Thymus (tissue), 11 donors: ENCODE measurements around the gene GNL3. TPM values are rescaled to one million over a fixed set of nuclear protein-coding genes. Genes with fewer than 3 reads are reported as not detected.
"Not testable (repeated sequence)": the region's sequence is repeated elsewhere in the genome, so short reads cannot be mapped to it uniquely, and the experiment has no call there.

Experiments
- DNase-seq, 9 donors: peaks; one replicate each; pipeline ENCODE4 v3.0.0-alpha.2; 2013; ENCODE audit warnings: low spot score in 9 of 9, low read depth in 6 of 9, missing footprints in 1 of 9
- H3K27ac ChIP-seq, 2 donors: one replicate each; pipeline ENCODE4 v1.5.1; 2013; ENCODE audit warnings: control low read depth in 1 of 2, low read depth in 1 of 2, low read length in 1 of 2, mild to moderate bottlenecking in 1 of 2, moderate library complexity in 1 of 2
- H3K27me3 ChIP-seq, 2 donors: one replicate each; pipeline ENCODE4 v1.5.1; 2013; ENCODE audit warnings: low read length in 1 of 2; ENCODE audit not compliant: control insufficient read depth in 2 of 2, insufficient read depth in 1 of 2
- H3K36me3 ChIP-seq, 2 donors: one replicate each; pipeline ENCODE4 v1.5.1; 2013; ENCODE audit warnings: low read length in 1 of 2, mild to moderate bottlenecking in 1 of 2, moderate library complexity in 1 of 2; ENCODE audit not compliant: control insufficient read depth in 2 of 2, insufficient read depth in 2 of 2
- H3K4me1 ChIP-seq, 2 donors: one replicate each; pipeline ENCODE4 v1.5.1; 2013; ENCODE audit warnings: low read length in 2 of 2; ENCODE audit not compliant: control insufficient read depth in 2 of 2, insufficient read depth in 2 of 2
- H3K4me3 ChIP-seq, 2 donors: one replicate each; pipeline ENCODE4 v1.5.1; 2013; ENCODE audit warnings: low read length in 2 of 2, control low read depth in 1 of 2, mild to moderate bottlenecking in 1 of 2
- H3K9me3 ChIP-seq, 2 donors: one replicate each; pipeline ENCODE4 v1.5.1; 2013; ENCODE audit warnings: low read length in 1 of 2, mild to moderate bottlenecking in 1 of 2; ENCODE audit not compliant: control insufficient read depth in 2 of 2, insufficient read depth in 1 of 2
- WGBS: extraction: QIAGEN DNeasy Blood & Tissue Kit; methylation state at CpG from one replicate; pipeline ENCODE4 v1.1.7; 2013; 5-methylcytosine and 5-hydroxymethylcytosine counted together
- polyA plus RNA-seq: library from polyadenylated mRNA; stranded (reverse); fragments of 200-250 nt; gene quantifications from one replicate; pipeline ENCODE4 v1.2.3, GENCODE V29; 2013
- total RNA-seq: library from RNA; stranded (reverse); fragments of 120-200 nt; gene quantifications from one replicate; pipeline ENCODE4 v1.2.4, GENCODE V29; 2013
- donor health status: healthy.

GNL3 gene
- total and polyA plus RNA-seq, 2 donors = 67.4 to 84.2 TPM

- no peak for DNase-seq
- Histone ChIP-seq H3K4me1 (peaks cover 24 to 25% of the 10 kb centered on the region in 2 donors), H3K27me3 (no peaks in the 10 kb centered on the region), H3K36me3 (peaks cover 2 to 5% of the 10 kb centered on the region in 2 donors), H3K27ac (no peak overlapping the region), H3K4me3 (no peak overlapping the region), H3K9me3 (peaks cover 0 to 8% of the 10 kb centered on the region in 2 donors)
- 98% methylated on average over 5 of the region's 5 CpGs for WGBS
These were observed 38.1 kb downstream of the GNL3 start for GRCh38 chr3:52723935-52724334.

GRCh38 chr3:52724511-52724910, 38.7 kb downstream of the GNL3 start:
- H3K27me3 ChIP-seq = no peaks in the 10 kb centered on the region
- no peak overlapping the region for H3K4me3 ChIP-seq
- peaks cover 0 to 10% of the 10 kb centered on the region in 2 donors for H3K9me3 ChIP-seq
- DNase-seq = no peak
- 98% methylated on average over 1 of the region's 1 CpG for whole genome bisulfite sequencing
- H3K36me3 ChIP-seq = peaks cover 0 to 2% of the 10 kb centered on the region in 2 donors
- H3K27ac ChIP-seq = no peak overlapping the region
- H3K4me1 ChIP-seq = peaks cover 24 to 25% of the 10 kb centered on the region in 2 donors

- not testable (repeated sequence) for DNase-seq, H3K27me3 ChIP-seq, H3K4me3 ChIP-seq, H3K27ac ChIP-seq, H3K4me1 ChIP-seq
- 93% methylated on average over 3 of the region's 3 CpGs for WGBS
- peaks cover 0 to 14% of the 10 kb centered on the region in 2 donors for H3K9me3 ChIP-seq
- peaks cover 9 to 17% of the 10 kb centered on the region in 2 donors for H3K36me3 ChIP-seq
These were observed 42.9 kb downstream of the GNL3 start for GRCh38 chr3:52728753-52729152.

GRCh38 chr3:52730681-52731080, 44.8 kb downstream of the GNL3 start:
- DNase-seq = no peak
- Histone ChIP-seq H3K27me3 (no peaks in the 10 kb centered on the region), H3K4me1 (no peaks in the 10 kb centered on the region), H3K9me3 (peaks cover 0 to 14% of the 10 kb centered on the region in 2 donors), H3K4me3 (no peak overlapping the region), H3K27ac (no peak overlapping the region), H3K36me3 (peaks cover 9 to 24% of the 10 kb centered on the region in 2 donors)

- Histone ChIP-seq H3K9me3 (peaks cover 0 to 14% of the 10 kb centered on the region in 2 donors), H3K27ac (no peak overlapping the region), H3K36me3 (peaks cover 9 to 30% of the 10 kb centered on the region in 2 donors), H3K27me3 (no peaks in the 10 kb centered on the region), H3K4me1 (no peaks in the 10 kb centered on the region), H3K4me3 (no peak overlapping the region)
- WGBS = 98% methylated on average over 14 of the region's 14 CpGs
- no peak for DNase-seq
These were observed 45.8 kb downstream of the GNL3 start for GRCh38 chr3:52731590-52731989.

- peaks cover 17 to 39% of the 10 kb centered on the region in 2 donors for H3K36me3 ChIP-seq
- 98% methylated on average over 10 of the region's 10 CpGs for WGBS
- peaks cover 0 to 9% of the 10 kb centered on the region in 2 donors for H3K9me3 ChIP-seq
These were observed 47.5 kb downstream of the GNL3 start for GRCh38 chr3:52733256-52733891.

DNA sequence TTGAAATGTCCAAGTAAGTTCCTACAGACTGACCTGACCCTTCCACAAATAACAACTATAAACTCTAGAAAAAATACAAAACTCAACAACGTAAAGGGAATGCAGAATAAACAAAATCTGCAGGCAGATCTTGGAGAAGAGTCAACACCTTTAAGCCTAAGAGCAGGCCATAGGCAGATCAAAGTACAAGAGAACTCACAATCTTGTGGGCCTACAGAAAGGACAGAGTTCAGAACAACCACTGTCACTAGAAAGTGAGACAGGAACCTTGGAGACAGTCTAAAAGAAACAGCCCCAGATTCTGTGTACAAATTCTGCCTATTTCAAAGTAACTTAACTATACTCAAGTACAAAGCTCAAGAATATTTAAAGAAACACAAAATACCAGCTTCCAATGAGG, 53.9 kb downstream of the GNL3 start:
- Histone ChIP-seq H3K9me3 (no peaks in the 10 kb centered on the region), H3K4me3 (no peak overlapping the region), H3K27me3 (no peaks in the 10 kb centered on the region), H3K27ac (no peak overlapping the region), H3K4me1 (no peaks in the 10 kb centered on the region), H3K36me3 (peaks cover 19 to 54% of the 10 kb centered on the region in 2 donors)
- 98% methylated on average over 1 of the region's 1 CpG for WGBS
- DNase-seq = no peak

More at GRCh38 chr3:52733256-52733891, 47.5 kb downstream of the GNL3 start:
- Histone ChIP-seq H3K4me3 (no peak overlapping the region), H3K27me3 (no peaks in the 10 kb centered on the region), H3K27ac (no peak overlapping the region), H3K4me1 (no peaks in the 10 kb centered on the region)
- no peak for DNase-seq

- Histone ChIP-seq H3K9me3 (no peaks in the 10 kb centered on the region), H3K27ac (peak overlapping the region in 1 of 2 donors; percentile 20), H3K27me3 (no peaks in the 10 kb centered on the region), H3K4me1 (no peaks in the 10 kb centered on the region), H3K4me3 (no peak overlapping the region), H3K36me3 (peaks cover 24 to 66% of the 10 kb centered on the region in 2 donors)
- 96% methylated on average over 3 of the region's 3 CpGs for WGBS
- DNase-seq = peak in 7 of 9 donors; percentile 7 to 59 (median 36)
These were observed 56.7 kb downstream of the GNL3 start for GRCh38 chr3:52742418-52743041.

- Histone ChIP-seq H3K4me1 (no peaks in the 10 kb centered on the region), H3K36me3 (peaks cover 22 to 64% of the 10 kb centered on the region in 2 donors), H3K4me3 (no peak overlapping the region), H3K27ac (peak overlapping the region in 1 of 2 donors; percentile 8), H3K9me3 (no peaks in the 10 kb centered on the region), H3K27me3 (no peaks in the 10 kb centered on the region)
- no peak for DNase-seq
- WGBS = 94% methylated on average over 5 of the region's 5 CpGs
These were observed 57.3 kb downstream of the GNL3 start for GRCh38 chr3:52743152-52743551.
